ENCODE results near the gene CERS5. TPM values are rescaled to one million over a fixed set of nuclear protein-coding genes. Genes with fewer than 3 reads are reported as not detected.
"Not testable (repeated sequence)": the region's sequence is repeated elsewhere in the genome, so short reads cannot be mapped to it uniquely, and the experiment has no call there.

The CERS5 gene
- total RNA-seq, 2 experiments from 2014 or later: 33.9 to 39.5 TPM

GRCh38 chr12:50151047-50151687 is 16.0 kb downstream of the CERS5 start:
- CTCF ChIA-PET: interaction anchor here (1.9 kb wide), 1 partner anchor 19 kb away, joined by 7 read pairs; no protein-coding TSS in a partner anchor
- no peak for ATAC-seq

GRCh38 chr12:50149311-50149710 is 17.9 kb downstream of the CERS5 start:
- POLR2A ChIA-PET: interaction anchor here (2.5 kb wide), 1 partner anchor 18 kb away, joined by 7 read pairs; the partner anchor contains the start of gene CERS5
- Mint-ChIP-seq H3K4me1 (ENCODE audit: low read depth) (peaks cover 25% of the 10 kb centered on the region), H3K36me3 (ENCODE audit: low read depth) (peaks cover 2% of the 10 kb centered on the region), H3K4me3 (no peak overlapping the region), H3K9me3 (no peaks in the 10 kb centered on the region), H3K27me3 (no peaks in the 10 kb centered on the region), H3K27ac (peak overlapping the region; percentile 11)
- CTCF ChIA-PET: interaction anchor here (0.7 to 1.9 kb wide), 5 partner anchors 10 to 38 kb away, joined by 3 to 7 read pairs (median 4); partner anchors contain the start of gene COX14
- TF ChIP-seq CTCF (IDR thresholded peaks at IDR 0.05): no peak
- no peak for ATAC-seq
- DNase-seq: no peak
- intact Hi-C loops (cut with micrococcal nuclease): no loop called here

More at GRCh38 chr12:50151047-50151687, 16.0 kb downstream of the CERS5 start:
- intact Hi-C loops (cut with micrococcal nuclease): no loop called here
- Mint-ChIP-seq H3K27ac (peak overlapping the region; percentile 60), H3K27me3 (no peaks in the 10 kb centered on the region), H3K9me3 (no peaks in the 10 kb centered on the region), H3K36me3 (ENCODE audit: low read depth) (peaks cover 2% of the 10 kb centered on the region), H3K4me3 (no peak overlapping the region), H3K4me1 (ENCODE audit: low read depth) (peaks cover 21% of the 10 kb centered on the region)
- POLR2A ChIA-PET: interaction anchor here (0.8 kb wide), 1 partner anchor 17 kb away, joined by 3 read pairs; no protein-coding TSS in a partner anchor
- no peak for TF ChIP-seq CTCF (IDR thresholded peaks at IDR 0.05)
- no peak for DNase-seq

- ChIA-PET CTCF (interaction anchor here (1.0 to 1.8 kb wide), 3 partner anchors 28 to 166 kb away, joined by 3 to 6 read pairs (median 3); no protein-coding TSS in a partner anchor), POLR2A (interaction anchor here (1.2 to 2.5 kb wide), 2 partner anchors 15 to 19 kb away, joined by 3 to 7 read pairs; partner anchors contain the start of gene CERS5)
- H3K27me3 Mint-ChIP-seq; H3K9me3 Mint-ChIP-seq; H3K4me3 Mint-ChIP-seq; ATAC-seq; DNase-seq; intact Hi-C loops (cut with micrococcal nuclease); H3K27ac Mint-ChIP-seq; H3K36me3 Mint-ChIP-seq (ENCODE audit: low read depth): not testable (repeated sequence)
- H3K4me1 Mint-ChIP-seq (ENCODE audit: low read depth): peaks cover 25% of the 10 kb centered on the region
Observed at GRCh38 chr12:50148011-50148410, 19.2 kb downstream of the CERS5 start.

GRCh38 chr12:50147281-50147680 is 19.9 kb downstream of the CERS5 start:
- no peaks in the 10 kb centered on the region for H3K9me3 Mint-ChIP-seq
- DNase-seq (no peak), ATAC-seq (no peak)
- intact Hi-C loops (cut with micrococcal nuclease): no loop called here
- TF ChIP-seq CTCF (IDR thresholded peaks at IDR 0.05): no peak
- peaks cover 3% of the 10 kb centered on the region for H3K36me3 Mint-ChIP-seq (ENCODE audit: low read depth)
- H3K4me1 Mint-ChIP-seq (ENCODE audit: low read depth): peaks cover 25% of the 10 kb centered on the region
- H3K27ac Mint-ChIP-seq: no peak overlapping the region
- no peak overlapping the region for H3K4me3 Mint-ChIP-seq
- ChIA-PET CTCF (interaction anchor here (1.0 to 2.4 kb wide), 5 partner anchors 29 to 167 kb away, joined by 3 to 8 read pairs (median 6); no protein-coding TSS in a partner anchor), POLR2A (interaction anchor here (0.6 to 2.5 kb wide), 5 partner anchors 10 to 313 kb away, joined by 3 to 7 read pairs (median 3); partner anchors contain the start of gene CERS5)
- H3K27me3 Mint-ChIP-seq: no peaks in the 10 kb centered on the region

- POLR2A ChIA-PET: interaction anchor here (1.0 kb wide), 1 partner anchor 18 kb away, joined by 3 read pairs; no protein-coding TSS in a partner anchor
- peaks cover 15% of the 10 kb centered on the region for H3K4me1 Mint-ChIP-seq (ENCODE audit: low read depth)
Observed at GRCh38 chr12:50145439-50145838, 21.7 kb downstream of the CERS5 start.

More at GRCh38 chr12:50145439-50145838, 21.7 kb downstream of the CERS5 start:
- DNase-seq: no peak
- Mint-ChIP-seq H3K27me3 (no peaks in the 10 kb centered on the region), H3K9me3 (no peaks in the 10 kb centered on the region), H3K27ac (no peak overlapping the region), H3K4me3 (no peak overlapping the region), H3K36me3 (ENCODE audit: low read depth) (peaks cover 6% of the 10 kb centered on the region)
- no peak for ATAC-seq
- no peak for TF ChIP-seq CTCF (IDR thresholded peaks at IDR 0.05)
- intact Hi-C loops (cut with micrococcal nuclease): no loop called here
- CTCF ChIA-PET: interaction anchor here (0.8 to 2.4 kb wide), 7 partner anchors 13 to 179 kb away, joined by 3 to 8 read pairs (median 4); no protein-coding TSS in a partner anchor
